K562 (cell line): ENCODE results near the gene FAM240A.

Experiments
- CTCF ChIP-seq, 3 experiments: IDR thresholded peaks in 2 of 3; conservative IDR thresholded peaks in 1 of 3; 2 replicates each; pipeline ENCODE4 v1.5.1; 2011 to 2012; ENCODE audit warnings: low read length in 3 of 3, mild to moderate bottlenecking in 3 of 3, control low read depth in 2 of 3, improper control_type of control experiment in 1 of 3, inconsistent platforms in 1 of 3, low read depth in 1 of 3, mixed read lengths in 1 of 3, moderate library complexity in 1 of 3; ENCODE audit not compliant: insufficient read depth in 2 of 3
- DDX20 ChIP-seq: fragments of 450-650 bp; IDR thresholded peaks from 2 replicates; pipeline ENCODE4 v1.6.1; 2016; ENCODE audit warnings: missing genetic modification characterization, low read depth, mild to moderate bottlenecking, missing compliant biosample characterization, moderate library complexity
- EP300 ChIP-seq: IDR thresholded peaks from 2 replicates; pipeline ENCODE4 v1.6.1; 2012; ENCODE audit warnings: low read length, improper control_type of control experiment
- ERF ChIP-seq: fragments of 450-650 bp; formaldehyde crosslinking; IDR thresholded peaks from 2 replicates; pipeline ENCODE4 v1.4.0; 2020; ENCODE audit warnings: mild to moderate bottlenecking, mixed read lengths
- MAX ChIP-seq: sonication (generic); formaldehyde crosslinking; IDR thresholded peaks from 2 replicates; pipeline ENCODE4 v1.9.0; 2022; ENCODE audit warnings: mild to moderate bottlenecking, missing genetic modification reagents
- POLR2A ChIP-seq: fragments of 450-650 bp; conservative IDR thresholded peaks from 2 replicates; pipeline ENCODE4 v1.6.1; 2016
- TFE3 ChIP-seq: fragments of 450-650 bp; formaldehyde crosslinking; IDR thresholded peaks from 2 replicates; pipeline ENCODE4 v1.4.0; 2020; ENCODE audit warnings: mild to moderate bottlenecking, mixed read lengths
- ZNF121 ChIP-seq: sonication (generic); formaldehyde crosslinking; conservative IDR thresholded peaks from 2 replicates; pipeline ENCODE4 v1.8.0; 2022; ENCODE audit warnings: missing genetic modification reagents
- ZNF232 ChIP-seq: sonication (generic); formaldehyde crosslinking; IDR thresholded peaks from 2 replicates; pipeline ENCODE4 v1.8.0; 2022; ENCODE audit warnings: mild to moderate bottlenecking, missing genetic modification reagents

GRCh38 chr3:46666453-46666845 lies 54.1 kb downstream of the FAM240A start:
- TF ChIP-seq TFE3 (CRISPR knock-in tag) (no peak), EP300 (no peak), CTCF (IDR thresholded peaks at IDR 0.05 in 2 of 3, conservative IDR thresholded peaks at IDR 0.05 in 1 of 3; ENCODE audit: insufficient read depth in 2 of 3, low read depth in 1 of 3, low read length in 3 of 3) (no peak), MAX (CRISPR knock-in tag) (no peak), ZNF121 (CRISPR knock-in tag) (no peak), POLR2A (no peak), ERF (CRISPR knock-in tag) (no peak), ZNF232 (CRISPR knock-in tag) (no peak), DDX20 (tag) (no peak)
